Left renal pelvis (tissue), 4 donors: ENCODE measurements around the gene SLC29A3. TPM values are rescaled to one million over a fixed set of nuclear protein-coding genes. Genes with fewer than 3 reads are reported as not detected.

Source experiments
- DNase-seq, 4 donors: peaks; one replicate each; pipeline ENCODE4 v3.0.0-alpha.2; 2013; ENCODE audit warnings: low read depth in 4 of 4, low spot score in 3 of 4
- polyA plus RNA-seq, 4 donors: library from polyadenylated mRNA; unstranded; fragments of 120-200 nt; gene quantifications; one replicate each; pipeline ENCODE4 v1.2.1, GENCODE V29; 2013; ENCODE audit not compliant: insufficient read length in 4 of 4

SLC29A3 gene
- polyA plus RNA-seq, 4 donors, result 8.2 to 9.9 (median 8.5) TPM

DNA sequence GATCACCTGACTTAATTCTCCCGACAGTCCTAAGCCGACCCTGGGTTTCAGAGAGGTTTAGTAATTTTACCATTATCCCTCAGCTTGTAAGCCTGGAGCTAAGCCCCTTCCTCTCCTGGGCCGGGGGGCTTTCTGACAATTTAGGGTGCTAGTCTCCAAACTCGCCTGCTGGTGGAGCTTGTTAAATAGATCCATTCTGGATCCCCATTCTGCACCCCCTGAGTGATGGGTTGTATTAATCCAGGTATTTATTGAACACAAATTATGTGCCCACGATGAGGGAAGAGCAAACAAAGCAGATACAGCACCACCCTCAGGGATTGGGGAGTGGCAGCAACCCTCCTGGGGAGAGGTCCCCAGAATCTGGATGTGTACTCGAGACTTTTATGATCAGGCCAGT is 1.3 kb upstream of the SLC29A3 start:
- DNase-seq, result no peak

DNA sequence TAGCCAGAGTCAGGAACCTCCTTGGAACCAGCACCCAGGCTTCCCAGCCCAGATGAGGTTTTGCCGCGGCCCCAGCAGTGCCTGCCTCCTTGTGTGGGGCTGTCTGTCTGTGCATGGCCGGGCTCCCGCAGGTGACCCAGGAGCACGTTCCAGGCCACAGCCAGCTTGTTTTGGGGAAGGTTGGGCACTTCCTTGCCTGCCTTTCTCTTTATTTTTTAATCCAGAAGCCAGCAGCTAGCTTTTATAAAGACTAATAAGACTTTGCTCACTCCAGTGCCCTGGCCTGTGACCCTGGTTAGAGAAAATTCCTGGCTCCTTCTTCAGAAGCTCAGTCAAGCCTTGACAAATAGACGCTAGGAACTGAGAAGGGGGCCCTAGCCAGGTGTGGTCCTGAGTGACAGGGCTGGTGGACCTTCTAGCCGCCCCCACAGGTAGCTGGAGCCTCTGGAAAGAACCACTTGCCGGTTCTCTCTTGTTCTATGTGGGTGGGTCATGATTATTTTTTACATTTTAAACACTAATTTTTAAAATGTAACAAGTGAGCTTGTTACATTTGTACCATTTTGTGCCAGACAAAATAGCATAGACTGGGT is 837 bp downstream of the SLC29A3 start:
- no peak for DNase-seq

DNA sequence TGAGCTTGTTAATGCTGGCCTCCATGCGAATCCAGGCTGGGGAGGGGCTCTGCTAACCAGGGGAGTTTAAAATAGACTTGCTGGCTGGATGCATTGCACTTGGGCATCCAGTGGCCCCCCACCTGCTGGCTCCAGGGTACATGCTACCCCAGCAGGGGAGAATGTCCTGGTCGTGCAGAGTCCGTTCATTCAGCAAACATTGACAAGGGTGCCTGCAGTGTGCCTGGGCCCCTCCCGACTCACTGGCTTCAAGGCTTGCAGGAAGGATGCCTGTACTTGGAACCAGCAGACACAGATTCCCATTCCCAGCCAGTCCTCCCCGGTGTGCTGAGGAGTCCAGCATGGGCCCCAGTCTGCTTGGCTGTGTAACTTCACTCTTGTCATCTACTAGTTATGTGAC is 1.5 kb downstream of the SLC29A3 start:
- no peak for DNase-seq

DNA sequence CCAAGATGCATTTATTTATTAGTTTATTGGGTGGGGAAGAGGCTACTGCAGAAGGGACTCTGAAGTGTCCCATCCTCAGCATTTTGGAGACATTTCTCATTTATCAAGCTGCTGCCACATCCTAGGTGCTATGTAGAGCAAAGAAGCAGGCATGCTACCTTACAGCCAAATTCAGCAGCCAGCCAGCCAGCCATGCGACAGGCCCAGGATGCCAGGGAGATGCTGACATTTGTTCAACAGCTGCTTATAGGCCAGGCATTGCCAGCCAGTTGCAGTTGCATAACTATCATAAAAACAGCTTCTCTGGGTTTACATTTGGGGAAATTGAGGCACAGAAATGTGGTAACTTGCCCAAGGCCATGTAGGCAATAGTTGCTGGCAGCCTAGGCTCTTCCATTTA is 2.3 kb downstream of the SLC29A3 start:
- no peak for DNase-seq

DNA sequence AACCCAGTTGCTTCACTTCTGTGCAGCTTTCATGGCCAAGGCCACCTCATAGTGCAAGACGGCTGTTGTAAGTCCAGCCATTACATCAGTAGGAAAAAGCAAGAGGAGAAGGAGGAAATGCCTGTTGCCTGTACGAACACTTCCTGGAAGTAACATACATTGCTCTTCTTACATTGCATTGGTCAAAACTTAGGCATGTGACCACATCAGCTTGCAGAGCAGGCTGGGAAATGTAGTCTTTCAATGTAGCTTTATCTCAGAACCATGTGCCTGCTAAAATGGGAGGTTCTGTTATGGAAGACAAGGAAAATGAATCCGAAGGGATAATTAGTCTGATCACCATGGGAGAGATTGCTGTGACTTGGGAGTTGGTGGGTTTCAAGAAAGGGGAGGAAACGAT is 4.3 kb downstream of the SLC29A3 start:
- DNase-seq, result no peak

DNA sequence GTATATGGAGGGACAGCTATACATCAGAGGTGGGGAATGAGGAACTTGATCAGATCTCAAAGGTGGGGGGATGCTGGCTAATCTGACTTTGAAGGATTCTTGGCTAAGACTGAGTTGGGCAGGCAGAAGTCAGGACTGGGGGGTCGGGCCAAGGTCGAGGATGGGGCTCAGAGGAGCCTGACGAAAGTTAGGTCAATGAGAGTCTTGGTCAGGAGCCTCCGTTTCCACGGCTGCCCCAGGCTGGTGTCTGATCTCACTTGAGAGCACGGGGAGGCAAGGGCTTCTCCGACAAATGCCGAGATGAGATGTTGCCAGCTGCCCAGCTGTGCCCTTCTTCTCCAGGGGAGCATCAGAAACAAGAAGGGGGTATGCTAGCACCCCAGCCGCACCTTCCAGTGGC is 5.7 kb downstream of the SLC29A3 start:
- no peak for DNase-seq

DNA sequence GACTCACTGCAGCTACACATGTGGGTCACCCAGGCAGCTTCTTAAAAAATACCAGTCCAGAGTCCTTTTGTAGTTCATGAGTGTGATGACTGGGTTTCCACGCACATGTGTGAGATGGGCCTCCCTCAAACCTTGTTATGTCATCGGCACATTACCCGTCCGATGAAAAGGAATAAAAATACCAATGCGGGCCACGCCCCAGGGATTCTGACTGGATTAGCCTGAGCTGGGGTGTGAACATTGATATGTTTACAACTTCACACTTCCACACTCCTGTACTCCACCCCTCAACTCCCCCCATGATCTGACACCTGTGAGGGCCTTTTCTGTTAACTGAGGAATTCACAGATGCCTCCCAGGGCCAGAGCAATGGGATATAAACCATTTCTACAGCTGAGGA is 6.2 kb downstream of the SLC29A3 start:
- no peak for DNase-seq

DNA sequence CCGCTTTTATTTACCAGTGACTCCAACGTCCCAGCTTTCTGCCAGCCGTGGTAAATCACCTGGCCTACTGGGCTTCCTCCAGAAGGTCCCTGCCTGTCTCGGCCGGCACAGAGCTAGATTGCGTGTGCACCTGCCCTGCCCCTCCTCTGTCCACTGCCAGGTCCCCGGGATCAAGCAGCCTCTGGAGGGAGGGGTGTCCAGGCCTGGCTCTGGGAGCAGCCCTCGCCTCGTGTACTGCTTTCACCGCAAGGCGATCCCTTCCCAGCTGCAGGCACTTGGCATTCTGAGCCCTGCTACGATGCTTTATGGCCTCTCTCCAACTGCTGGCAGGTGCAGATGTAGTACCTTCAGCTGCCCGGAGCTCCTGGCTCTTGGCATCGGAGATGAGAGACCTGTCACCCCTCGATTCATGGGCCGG is 7.4 kb downstream of the SLC29A3 start:
- DNase-seq, result no peak

DNA sequence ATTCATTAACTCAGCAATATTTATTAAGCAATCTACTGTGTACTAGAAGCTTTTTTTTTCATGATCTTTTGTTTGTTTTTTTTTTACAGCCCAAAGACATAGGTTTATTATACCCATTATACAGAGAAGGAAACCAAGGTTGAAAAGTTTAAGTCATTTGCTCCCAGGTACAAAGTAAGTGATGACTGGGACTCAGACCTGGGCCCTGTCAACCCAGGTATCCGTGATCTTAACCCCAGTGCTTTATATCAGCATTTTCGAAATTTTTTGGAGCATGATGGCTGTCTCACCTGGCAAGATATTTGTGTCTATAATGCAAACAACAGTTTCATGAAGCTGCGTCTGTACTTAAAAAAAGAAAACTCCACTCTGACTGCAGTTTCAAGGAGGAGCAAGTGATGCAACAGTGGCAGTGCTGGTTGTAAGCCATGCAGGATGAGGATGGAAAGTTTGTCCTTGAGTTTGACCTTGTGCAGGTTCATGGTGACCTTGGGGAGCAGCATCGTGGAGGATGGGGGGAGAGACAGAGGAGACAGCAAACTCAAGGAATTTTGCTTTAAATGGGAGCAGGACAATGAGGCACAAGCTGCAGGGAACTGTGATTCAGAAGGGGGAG is 11.8 kb downstream of the SLC29A3 start:
- no peak for DNase-seq

DNA sequence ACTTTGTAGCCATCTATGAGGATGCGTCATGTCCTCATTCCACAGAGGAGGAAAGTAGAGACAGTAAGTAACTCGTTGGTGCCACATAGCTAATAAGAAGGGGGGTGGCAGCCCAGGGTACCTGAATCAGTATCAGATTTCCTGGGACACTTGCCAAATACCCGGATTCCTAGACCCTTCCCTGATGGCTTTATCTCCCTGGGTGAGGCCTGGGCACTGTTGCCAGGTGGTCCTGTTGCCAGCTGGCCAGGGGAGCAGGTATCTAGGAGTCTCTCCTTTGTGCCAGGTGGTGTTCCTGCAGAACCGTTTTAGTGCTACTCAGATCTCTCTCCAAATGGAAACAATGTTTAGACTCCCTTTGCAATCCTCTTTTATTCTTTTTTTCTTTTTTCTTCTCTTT is 12.7 kb downstream of the SLC29A3 start:
- no peak for DNase-seq

DNA sequence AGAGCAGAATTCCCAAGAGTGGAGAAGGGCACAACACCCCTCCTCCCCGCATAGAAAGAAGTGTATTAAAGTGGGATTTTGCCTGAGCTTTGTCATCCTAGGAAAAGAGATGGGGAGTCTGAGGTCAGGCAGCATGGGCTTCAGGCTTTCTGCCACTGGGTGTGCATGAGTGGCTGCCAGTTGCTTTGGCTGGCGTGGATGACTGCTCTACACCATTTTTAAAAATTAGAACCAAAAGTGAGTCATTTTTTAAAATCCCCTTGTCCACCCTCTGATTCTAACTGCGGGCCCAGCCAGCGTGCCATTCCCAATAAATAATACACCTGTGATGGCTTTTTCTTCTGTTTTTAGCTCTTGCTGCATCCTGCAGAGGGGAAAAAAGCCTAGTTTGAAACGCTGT is 13.4 kb downstream of the SLC29A3 start:
- no peak for DNase-seq

DNA sequence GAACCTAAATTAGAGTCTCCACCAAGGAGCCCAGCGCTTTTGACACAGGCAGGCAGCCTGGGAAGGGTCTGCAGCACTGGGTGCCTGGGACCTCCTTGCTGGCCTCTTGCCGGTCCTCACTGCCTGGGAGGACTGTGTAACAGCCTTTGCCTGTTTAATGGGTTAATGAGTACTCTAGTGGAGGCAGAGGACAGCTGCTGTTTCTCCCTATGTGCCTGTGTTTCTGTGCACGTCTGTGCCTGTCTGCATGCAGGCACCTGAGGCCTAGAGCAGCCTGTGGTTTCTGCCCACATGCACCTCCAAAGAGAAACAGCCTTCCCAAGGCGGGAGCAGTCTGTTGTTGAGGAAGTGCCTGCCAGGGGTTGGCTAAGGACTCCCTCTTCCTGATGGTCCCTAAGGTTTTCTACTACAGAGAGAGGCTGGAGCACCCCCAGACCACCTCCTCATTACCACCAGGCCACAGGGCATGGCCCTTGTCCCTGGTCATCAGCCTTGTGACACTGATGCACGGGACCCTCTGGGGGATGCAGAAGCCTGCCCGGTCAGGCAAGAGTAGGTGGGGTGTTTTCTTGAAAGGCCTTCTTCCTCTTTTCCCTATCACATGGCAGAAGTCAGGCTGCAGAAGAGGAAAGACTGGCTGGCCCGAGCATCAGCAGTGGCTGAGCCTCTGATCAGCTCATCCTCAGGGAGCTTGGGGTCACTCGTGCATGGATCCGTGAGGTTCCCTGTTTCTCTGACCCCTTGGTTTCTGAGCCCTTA is 14.2 kb downstream of the SLC29A3 start:
- DNase-seq, result no peak

DNA sequence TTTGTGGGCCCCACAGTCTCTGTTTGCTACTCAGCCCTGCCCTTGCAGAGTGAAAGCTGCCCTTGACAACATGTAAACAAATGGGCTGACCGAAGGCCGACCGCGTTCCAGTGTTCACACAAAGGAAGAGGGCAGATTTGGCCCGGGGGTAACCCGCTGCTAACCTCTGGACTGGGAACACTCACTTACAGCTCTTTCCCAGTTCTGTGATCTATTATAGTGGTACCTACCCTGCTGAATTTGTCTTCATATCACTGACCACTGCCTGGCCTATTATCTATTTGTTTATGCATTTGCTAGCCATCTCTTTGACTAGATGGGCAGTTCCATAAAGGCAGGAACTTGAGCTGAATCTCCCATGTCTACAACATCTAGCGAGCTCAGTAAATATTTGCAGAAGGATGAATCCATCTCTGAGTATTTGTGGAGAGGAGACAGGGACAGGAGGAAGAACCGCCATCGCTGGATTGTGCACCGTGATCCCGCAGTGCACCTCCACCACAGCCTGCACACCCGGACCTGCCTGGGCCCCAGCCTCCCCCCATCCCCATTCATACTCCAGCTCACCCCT is 15.2 kb downstream of the SLC29A3 start:
- DNase-seq, result no peak

DNA sequence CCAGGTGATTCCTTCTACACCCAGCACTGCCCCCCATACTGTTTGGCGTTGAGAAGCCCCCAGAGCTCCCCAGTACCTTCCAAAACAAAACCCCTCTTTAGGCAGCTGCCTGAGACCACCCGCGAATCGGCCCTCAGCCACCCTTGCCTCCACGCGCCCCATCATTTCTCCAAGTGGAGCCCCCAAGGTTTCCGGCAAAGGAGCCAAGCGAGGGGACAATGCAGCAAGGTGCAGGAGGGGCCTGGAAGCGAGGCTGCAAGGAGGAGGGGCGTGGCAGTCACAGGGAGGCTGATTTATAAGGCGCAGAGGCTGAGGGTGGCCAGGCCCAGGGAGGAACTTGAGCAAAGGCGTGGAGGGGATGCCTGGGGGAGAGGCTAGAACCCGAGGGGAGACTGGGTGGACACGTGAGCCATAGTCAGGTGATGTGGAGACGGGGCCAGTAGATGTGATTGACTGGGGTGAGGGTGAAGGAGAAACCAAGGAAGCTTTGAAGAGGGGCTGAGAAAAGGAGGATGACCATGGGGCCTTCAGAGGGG is 16.2 kb downstream of the SLC29A3 start:
- DNase-seq, result no peak

DNA sequence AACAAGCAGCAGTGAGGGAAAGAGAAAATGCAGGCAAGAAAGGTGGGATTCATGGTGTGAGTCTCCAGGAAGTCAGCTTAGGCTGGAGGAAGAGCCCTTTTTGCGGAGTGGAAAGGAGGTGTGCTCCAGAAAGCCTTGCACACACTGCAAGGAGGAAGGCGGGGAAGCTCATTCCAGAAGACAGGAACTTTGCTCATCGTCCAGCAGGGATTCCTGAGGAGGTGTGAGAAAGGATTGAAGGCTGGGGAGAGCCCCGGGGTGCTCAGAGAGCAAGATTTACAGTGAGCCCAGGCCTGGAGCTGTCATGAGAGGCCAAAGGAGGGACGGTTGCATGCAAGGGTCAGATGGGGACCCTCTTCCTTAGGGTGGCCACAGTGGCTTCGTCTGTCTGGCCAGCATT is 17.6 kb downstream of the SLC29A3 start:
- DNase-seq, result no peak

DNA sequence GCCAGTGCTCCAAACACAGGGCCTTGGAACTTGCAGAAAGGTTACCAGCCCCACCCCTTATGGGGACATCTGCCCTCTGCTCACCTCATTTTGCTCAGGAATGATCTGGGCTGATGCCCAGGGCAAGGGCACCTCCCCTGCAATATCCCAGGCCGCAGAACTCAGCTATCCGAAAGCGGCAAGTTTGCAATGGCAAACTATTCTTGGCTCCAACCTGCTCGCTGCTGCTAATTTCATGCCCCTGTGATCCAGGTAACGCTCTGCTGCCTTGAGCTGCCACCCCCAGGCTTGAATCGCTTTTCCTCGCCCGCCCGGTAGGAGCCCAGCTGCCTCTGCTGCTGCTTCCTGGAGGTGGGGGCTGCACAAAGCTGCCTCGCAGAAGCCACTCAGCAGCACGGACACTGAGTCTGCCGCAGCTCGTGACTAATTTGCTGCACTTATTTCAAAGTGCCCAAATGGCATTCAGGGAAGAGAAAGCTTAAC is 18.2 kb downstream of the SLC29A3 start:
- DNase-seq, result peak in 3 of 4 donors; percentile 51 to 59 (median 52)

DNA sequence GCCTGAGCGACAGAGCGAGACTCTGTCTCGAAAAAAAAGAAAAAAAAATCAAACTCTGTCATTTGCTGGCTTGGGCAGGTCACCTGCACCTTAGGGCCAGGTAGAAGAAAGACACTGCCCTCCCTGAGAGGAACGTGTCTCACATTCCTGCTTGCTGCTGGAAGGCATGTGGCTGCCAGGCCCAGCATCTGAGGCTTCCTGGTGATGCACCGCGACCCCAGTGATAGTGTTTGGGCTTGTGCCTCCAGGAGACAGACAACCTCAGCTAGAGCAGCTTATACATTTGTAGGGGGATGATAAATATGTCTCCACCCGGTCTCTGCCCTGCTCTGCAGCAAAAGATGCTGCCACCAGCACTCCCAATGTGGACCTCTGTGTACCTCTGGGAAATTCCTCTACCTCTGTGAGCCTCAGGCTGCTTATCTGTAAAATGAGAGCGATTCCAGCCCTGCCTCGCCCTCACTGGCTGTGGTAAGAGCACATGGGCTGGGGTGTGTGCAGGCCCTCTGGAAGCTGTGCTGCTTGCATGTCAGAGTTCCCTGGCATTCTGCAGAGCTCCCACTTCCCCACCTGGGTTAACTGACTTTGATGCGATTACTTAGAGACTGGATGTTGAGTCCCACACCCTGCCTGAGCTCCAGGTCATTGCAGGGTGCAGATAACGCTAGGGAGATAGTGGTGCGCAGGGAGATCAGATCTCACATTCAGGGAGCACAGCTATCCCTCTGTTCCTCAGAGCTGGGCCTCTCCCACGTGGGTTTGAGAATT is 19.9 kb downstream of the SLC29A3 start:
- DNase-seq, result no peak

DNA sequence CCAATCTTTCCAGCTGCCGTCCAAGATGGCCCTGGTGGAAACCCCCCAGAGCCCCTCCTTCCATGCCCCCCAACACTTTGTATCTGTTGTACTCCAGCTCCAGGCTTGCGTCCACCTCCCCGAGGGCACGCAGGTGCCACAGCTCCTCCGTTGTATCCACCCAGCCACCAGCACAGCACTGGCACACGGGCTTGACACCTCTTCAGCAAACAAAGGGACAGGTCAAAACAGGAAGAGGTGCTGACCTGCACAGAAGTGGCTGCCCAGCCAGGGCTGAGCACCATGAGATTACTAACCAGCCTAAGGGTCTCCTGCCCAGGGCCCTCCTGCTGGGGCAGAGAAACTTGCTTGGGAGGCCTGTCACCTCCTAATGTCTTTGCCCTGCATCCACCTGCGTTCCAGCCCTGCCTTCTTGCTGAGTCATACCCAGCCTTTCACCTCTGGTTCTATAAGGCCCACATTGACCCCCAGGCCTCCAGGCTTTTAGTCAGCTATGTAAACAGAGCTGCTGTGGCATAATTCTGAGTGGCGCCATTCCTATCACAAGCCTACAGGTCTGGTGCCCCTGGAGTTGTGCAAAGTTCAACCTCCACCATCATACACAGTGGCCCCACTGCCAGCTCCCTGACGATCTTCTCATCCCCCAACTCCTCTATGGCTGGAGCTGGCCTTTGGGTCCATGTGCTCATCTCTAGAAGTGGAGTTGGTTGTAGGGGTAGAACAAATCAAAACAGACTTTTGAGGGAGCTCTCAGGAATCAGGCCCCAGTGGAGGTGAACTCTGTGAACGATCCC is 20.9 kb downstream of the SLC29A3 start:
- no peak for DNase-seq

DNA sequence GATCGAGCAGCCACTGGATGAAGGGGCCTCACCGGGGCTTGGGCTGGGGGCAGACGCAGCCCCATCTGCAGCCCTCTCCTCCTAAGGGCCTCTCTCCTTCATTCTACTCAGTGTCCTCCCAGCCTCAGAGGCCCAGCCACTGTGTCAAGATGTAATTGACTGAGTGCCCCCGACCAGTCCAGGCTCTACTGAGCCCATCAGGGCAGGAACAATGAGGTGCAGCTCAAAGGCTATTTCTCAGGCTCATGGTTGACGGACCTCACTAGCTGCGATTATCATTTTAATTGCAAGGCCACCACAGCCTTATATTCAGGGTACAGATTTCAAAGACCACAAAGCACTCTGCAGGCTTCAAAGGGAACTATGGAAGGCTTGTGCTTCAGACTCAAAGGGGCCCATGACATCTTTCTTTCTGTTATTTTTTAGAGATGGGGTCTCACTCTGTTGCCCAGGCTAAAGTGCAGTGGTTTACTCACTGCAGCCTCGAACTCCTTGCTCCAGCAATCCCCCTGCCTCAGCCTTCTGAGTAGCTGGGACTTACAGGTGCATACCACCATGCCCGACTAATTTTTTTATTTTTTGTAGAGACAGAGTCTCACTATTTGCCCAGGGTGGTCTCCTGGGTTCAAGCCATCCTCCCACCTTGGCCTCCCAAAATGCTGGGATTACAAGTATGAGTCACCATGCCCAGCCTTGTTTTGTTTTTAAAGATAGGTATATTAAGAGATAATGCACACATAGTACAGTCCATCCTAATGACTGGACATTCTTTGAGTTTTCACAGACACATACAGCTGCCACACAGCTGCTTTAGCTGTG is 23.7 kb downstream of the SLC29A3 start:
- no peak for DNase-seq
